HG03378 (cell line): ENCODE data around the gene PCDHGA7.
"Not testable (repeated sequence)": the region's sequence is repeated elsewhere in the genome, so short reads cannot be mapped to it uniquely, and the experiment has no call there.

Source experiments
- ATAC-seq: cut with Tn5 transposase; IDR thresholded peaks from one replicate; pipeline ENCODE4 v1.9.1; 2021; ENCODE audit warnings: mild to moderate bottlenecking, moderate library complexity; ENCODE audit not compliant: unreplicated experiment

Gene PCDHGA7

GRCh38 chr5:141422742-141423291, 40.3 kb downstream of the PCDHGA7 start:
- ATAC-seq, result no peak

- ATAC-seq, result no peak
Measured at GRCh38 chr5:141427783-141428426, 45.4 kb downstream of the PCDHGA7 start.

- peak; percentile 93 for ATAC-seq
Measured at GRCh38 chr5:141430332-141431113, 48.0 kb downstream of the PCDHGA7 start, which contains the start of gene PCDHGA12. Gene PCDHGA12 (plus strand): TSS chr5:141430507. CDS start chr5:141430760, 253 bp downstream.

- ATAC-seq, result no peak
Measured at GRCh38 chr5:141431286-141431685, 48.7 kb downstream of the PCDHGA7 start.

GRCh38 chr5:141432308-141432707, 49.8 kb downstream of the PCDHGA7 start:
- not testable (repeated sequence) for ATAC-seq

GRCh38 chr5:141432726-141433125, 50.2 kb downstream of the PCDHGA7 start:
- ATAC-seq, result not testable (repeated sequence)

- no peak for ATAC-seq
Measured at GRCh38 chr5:141434006-141434405, 51.5 kb downstream of the PCDHGA7 start.
